ENCODE results near the gene LBP. TPM values are rescaled to one million over a fixed set of nuclear protein-coding genes. Genes with fewer than 3 reads are reported as not detected.
"Not testable (repeated sequence)": the region's sequence is repeated elsewhere in the genome, so short reads cannot be mapped to it uniquely, and the experiment has no call there.

The LBP gene
- total and polyA plus RNA-seq, 2 donors = 1.8 TPM; not detected in 1

GRCh38 chr20:38373231-38373867 is 27.1 kb downstream of the LBP start:
- H3K4me3 ChIP-seq (ENCODE audit: low read depth, low read length) = no peak overlapping the region
- DNase-seq (ENCODE audit: extremely low spot score) = no peak
- no peaks in the 10 kb centered on the region for H3K36me3 ChIP-seq (ENCODE audit: insufficient read depth)
- WGBS = 38% methylated on average over 7 of the region's 7 CpGs
- no peaks in the 10 kb centered on the region for H3K4me1 ChIP-seq (ENCODE audit: insufficient read depth)
- no peak overlapping the region for H3K27ac ChIP-seq (ENCODE audit: low read depth)

- WGBS = 86% methylated on average over 5 of the region's 5 CpGs
- H3K36me3 ChIP-seq (ENCODE audit: insufficient read depth) = no peaks in the 10 kb centered on the region
- H3K27ac ChIP-seq (ENCODE audit: low read depth) = no peak overlapping the region
- H3K4me3 ChIP-seq (ENCODE audit: low read depth, low read length) = no peak overlapping the region
- DNase-seq (ENCODE audit: extremely low spot score) = no peak
- no peaks in the 10 kb centered on the region for H3K4me1 ChIP-seq (ENCODE audit: insufficient read depth)
These were observed 27.6 kb downstream of the LBP start for GRCh38 chr20:38373898-38374297.

GRCh38 chr20:38377039-38377685 is 30.9 kb downstream of the LBP start:
- Histone ChIP-seq H3K4me3 (ENCODE audit: low read depth, low read length) (no peak overlapping the region), H3K4me1 (ENCODE audit: insufficient read depth) (no peaks in the 10 kb centered on the region), H3K36me3 (ENCODE audit: insufficient read depth) (no peaks in the 10 kb centered on the region), H3K27ac (ENCODE audit: low read depth) (no peak overlapping the region)
- WGBS = 74% methylated on average over 11 of the region's 11 CpGs
- DNase-seq (ENCODE audit: extremely low spot score) = no peak

- not testable (repeated sequence) for H3K4me3 ChIP-seq (ENCODE audit: low read depth, low read length); H3K36me3 ChIP-seq (ENCODE audit: insufficient read depth); DNase-seq (ENCODE audit: extremely low spot score); H3K27ac ChIP-seq (ENCODE audit: low read depth); H3K4me1 ChIP-seq (ENCODE audit: insufficient read depth)
- WGBS = 83% methylated on average over 2 of the region's 5 CpGs
These were observed 31.6 kb downstream of the LBP start for GRCh38 chr20:38377838-38378237.

DNA sequence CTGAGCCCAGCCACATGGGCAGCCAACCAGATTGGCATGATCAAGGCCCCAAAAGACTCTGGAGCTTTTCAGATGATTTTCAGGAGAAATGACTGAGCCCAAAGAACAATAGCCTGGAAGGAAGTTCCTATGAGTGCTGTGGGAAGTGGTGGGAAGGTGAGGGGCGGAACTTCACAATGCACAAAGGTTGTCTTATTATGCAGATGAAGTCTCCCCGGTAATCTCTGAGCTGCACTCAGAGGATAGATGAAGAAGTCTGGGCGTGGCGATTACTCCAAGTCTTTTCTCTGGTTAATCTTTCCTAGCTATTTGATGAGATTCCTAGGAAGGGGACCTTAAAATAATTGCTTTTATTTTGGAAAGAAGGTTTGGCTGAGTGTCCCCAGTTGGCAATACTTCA is 36.9 kb downstream of the LBP start:
- 81% methylated on average over 4 of the region's 4 CpGs for WGBS
- no peaks in the 10 kb centered on the region for H3K36me3 ChIP-seq (ENCODE audit: insufficient read depth)
- no peak overlapping the region for H3K4me3 ChIP-seq (ENCODE audit: low read depth, low read length)
- H3K4me1 ChIP-seq (ENCODE audit: insufficient read depth) = no peaks in the 10 kb centered on the region
- no peak overlapping the region for H3K27ac ChIP-seq (ENCODE audit: low read depth)
- DNase-seq (ENCODE audit: extremely low spot score) = no peak

GRCh38 chr20:38386004-38386403 is 39.7 kb downstream of the LBP start:
- WGBS = 75% methylated on average over 8 of the region's 8 CpGs
- H3K4me3 ChIP-seq (ENCODE audit: low read depth, low read length) = no peak overlapping the region

GRCh38 chr20:38386851-38387250 is 40.6 kb downstream of the LBP start:
- WGBS = 75% methylated on average over 2 of the region's 2 CpGs
- Histone ChIP-seq H3K27ac (ENCODE audit: low read depth) (no peak overlapping the region), H3K36me3 (ENCODE audit: insufficient read depth) (no peaks in the 10 kb centered on the region), H3K4me3 (ENCODE audit: low read depth, low read length) (no peak overlapping the region), H3K4me1 (ENCODE audit: insufficient read depth) (no peaks in the 10 kb centered on the region)
- DNase-seq (ENCODE audit: extremely low spot score) = no peak

More at GRCh38 chr20:38386004-38386403, 39.7 kb downstream of the LBP start:
- no peaks in the 10 kb centered on the region for H3K36me3 ChIP-seq (ENCODE audit: insufficient read depth)
- DNase-seq (ENCODE audit: extremely low spot score) = no peak
- no peaks in the 10 kb centered on the region for H3K4me1 ChIP-seq (ENCODE audit: insufficient read depth)
- H3K27ac ChIP-seq (ENCODE audit: low read depth) = no peak overlapping the region

DNA sequence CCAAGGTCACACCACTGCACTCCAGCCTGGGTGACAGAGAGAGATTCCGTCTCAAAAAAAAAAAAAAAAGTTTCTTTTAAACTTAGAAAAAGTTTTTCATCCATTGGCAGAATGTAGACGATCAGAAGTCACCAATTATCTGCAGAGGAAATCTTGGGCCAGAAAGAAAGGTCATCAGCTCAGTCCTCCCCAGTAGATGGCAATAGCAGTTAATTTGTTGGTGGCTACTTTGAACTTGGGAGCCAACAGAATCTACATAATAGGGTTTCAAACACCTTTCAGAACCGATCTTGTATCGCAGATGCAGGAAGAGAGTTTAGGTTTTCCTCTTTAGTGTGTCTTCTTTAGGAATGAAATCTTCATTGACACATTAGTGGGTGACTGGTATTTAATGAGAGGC is 41.7 kb downstream of the LBP start:
- no peak for DNase-seq (ENCODE audit: extremely low spot score)
- Histone ChIP-seq H3K4me3 (ENCODE audit: low read depth, low read length) (no peak overlapping the region), H3K36me3 (ENCODE audit: insufficient read depth) (no peaks in the 10 kb centered on the region), H3K27ac (ENCODE audit: low read depth) (no peak overlapping the region), H3K4me1 (ENCODE audit: insufficient read depth) (no peaks in the 10 kb centered on the region)
- WGBS = 73% methylated on average over 4 of the region's 4 CpGs

GRCh38 chr20:38392356-38392755 is 46.1 kb downstream of the LBP start:
- 68% methylated on average over 3 of the region's 3 CpGs for WGBS
- no peaks in the 10 kb centered on the region for H3K36me3 ChIP-seq (ENCODE audit: insufficient read depth)
- H3K27ac ChIP-seq (ENCODE audit: low read depth) = no peak overlapping the region
- no peaks in the 10 kb centered on the region for H3K4me1 ChIP-seq (ENCODE audit: insufficient read depth)
- no peak overlapping the region for H3K4me3 ChIP-seq (ENCODE audit: low read depth, low read length)
- no peak for DNase-seq (ENCODE audit: extremely low spot score)

DNA sequence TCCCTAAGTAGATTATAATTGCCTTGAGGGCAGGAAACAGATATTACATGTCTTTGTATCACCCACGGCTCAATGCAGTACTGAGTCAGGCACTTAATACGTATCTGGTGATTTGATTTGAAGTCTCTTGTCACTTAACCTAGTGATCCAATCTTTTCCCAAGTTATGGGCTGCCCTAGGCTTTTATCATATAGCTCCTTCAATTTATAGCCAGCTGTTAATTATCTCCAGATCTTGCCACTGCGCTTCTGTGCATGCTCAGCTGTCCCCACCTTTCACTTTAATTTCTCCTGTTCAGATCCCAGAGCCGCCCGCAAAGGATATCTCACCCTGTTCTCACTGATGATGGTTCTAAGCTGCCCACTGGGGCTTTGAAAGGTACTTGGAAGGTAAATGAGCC is 47.0 kb downstream of the LBP start:
- 65% methylated on average over 5 of the region's 5 CpGs for WGBS
- H3K27ac ChIP-seq (ENCODE audit: low read depth) = no peak overlapping the region

GRCh38 chr20:38395165-38395564 is 48.9 kb downstream of the LBP start:
- H3K4me1 ChIP-seq (ENCODE audit: insufficient read depth) = no peaks in the 10 kb centered on the region
- no peak for DNase-seq (ENCODE audit: extremely low spot score)
- H3K27ac ChIP-seq (ENCODE audit: low read depth) = no peak overlapping the region
- no peak overlapping the region for H3K4me3 ChIP-seq (ENCODE audit: low read depth, low read length)
- WGBS = 24% methylated on average over 2 of the region's 2 CpGs
- H3K36me3 ChIP-seq (ENCODE audit: insufficient read depth) = no peaks in the 10 kb centered on the region

More for the DNA sequence above, 47.0 kb downstream of the LBP start:
- DNase-seq (ENCODE audit: extremely low spot score) = no peak
- H3K4me1 ChIP-seq (ENCODE audit: insufficient read depth) = no peaks in the 10 kb centered on the region
- no peaks in the 10 kb centered on the region for H3K36me3 ChIP-seq (ENCODE audit: insufficient read depth)
- no peak overlapping the region for H3K4me3 ChIP-seq (ENCODE audit: low read depth, low read length)

DNA sequence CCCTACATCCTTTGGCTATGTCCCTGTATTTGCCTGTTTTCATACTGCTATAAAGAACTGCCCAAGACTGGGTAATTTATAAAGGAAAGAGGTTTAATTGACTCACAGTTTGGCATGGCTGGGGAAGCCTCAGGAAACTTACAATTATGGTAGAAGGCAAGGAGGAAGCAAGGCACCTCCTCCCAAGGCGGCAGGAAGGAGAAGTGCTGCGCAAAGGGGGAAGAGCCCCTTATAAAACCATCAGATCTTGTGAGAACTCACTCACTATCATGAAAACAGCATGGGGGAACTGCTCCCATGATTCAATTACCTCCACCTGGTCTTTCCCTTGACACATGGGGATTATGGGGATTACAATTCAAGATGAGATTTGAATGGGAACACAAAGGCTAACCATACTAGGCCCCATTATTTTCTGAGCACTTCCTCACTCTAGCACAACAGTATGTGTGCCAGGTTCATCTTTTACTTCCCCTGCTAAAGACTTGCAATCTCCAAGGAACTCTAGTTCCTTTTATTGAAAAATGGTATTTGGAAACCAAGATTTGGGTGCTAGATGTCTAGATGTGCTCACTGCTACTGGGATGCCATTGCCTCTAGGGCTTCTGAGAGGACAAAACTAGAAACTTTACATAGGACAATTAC is 49.6 kb downstream of the LBP start:
- H3K36me3 ChIP-seq (ENCODE audit: insufficient read depth); H3K4me3 ChIP-seq (ENCODE audit: low read depth, low read length); H3K27ac ChIP-seq (ENCODE audit: low read depth); H3K4me1 ChIP-seq (ENCODE audit: insufficient read depth); DNase-seq (ENCODE audit: extremely low spot score): not testable (repeated sequence)
- WGBS = 79% methylated on average over 2 of the region's 2 CpGs

- DNase-seq (ENCODE audit: extremely low spot score) = no peak
- H3K4me3 ChIP-seq (ENCODE audit: low read depth, low read length) = no peak overlapping the region
- H3K4me1 ChIP-seq (ENCODE audit: insufficient read depth) = no peaks in the 10 kb centered on the region
- H3K36me3 ChIP-seq (ENCODE audit: insufficient read depth) = no peaks in the 10 kb centered on the region
- 95% methylated on average over 5 of the region's 5 CpGs for WGBS
- H3K27ac ChIP-seq (ENCODE audit: low read depth) = no peak overlapping the region
These were observed 55.8 kb downstream of the LBP start for GRCh38 chr20:38402089-38402488.

- 71% methylated on average over 8 of the region's 8 CpGs for WGBS
- DNase-seq (ENCODE audit: extremely low spot score) = no peak
- H3K27ac ChIP-seq (ENCODE audit: low read depth) = no peak overlapping the region
- H3K4me1 ChIP-seq (ENCODE audit: insufficient read depth) = no peaks in the 10 kb centered on the region
- no peak overlapping the region for H3K4me3 ChIP-seq (ENCODE audit: low read depth, low read length)
- H3K36me3 ChIP-seq (ENCODE audit: insufficient read depth) = no peaks in the 10 kb centered on the region
These were observed 56.5 kb downstream of the LBP start for GRCh38 chr20:38402816-38403215.
